HepG2 (cell line): ENCODE data around the gene CCDC80. TPM values are rescaled to one million over a fixed set of nuclear protein-coding genes. Genes with fewer than 3 reads are reported as not detected.

ENCODE experiments used
- AGO2 ChIP-seq: fragments of 200-400 bp; formaldehyde crosslinking; optimal IDR thresholded peaks from 2 replicates; pipeline ENCODE3; 2017; ENCODE audit warnings: mild to moderate bottlenecking, low read depth, low read length, moderate library complexity
- BRCA1 ChIP-seq: sonication (generic); formaldehyde crosslinking; IDR thresholded peaks from 2 replicates; pipeline ENCODE4 v1.4.0; 2020; ENCODE audit warnings: missing genetic modification reagents
- CREB1 ChIP-seq, 2 experiments: fragments of 450-650 bp in 1 of 2; IDR thresholded peaks; 2 replicates each; pipeline ENCODE4 v1.6.1; 2016 to 2017; ENCODE audit warnings: control low read depth in 1 of 2, mild to moderate bottlenecking in 1 of 2, missing compliant biosample characterization in 1 of 2, missing genetic modification characterization in 1 of 2
- GZF1 ChIP-seq: sonication (generic); formaldehyde crosslinking; IDR thresholded peaks from 2 replicates; pipeline ENCODE4 v1.5.1; 2020; ENCODE audit warnings: mild to moderate bottlenecking, missing genetic modification reagents
- KDM3A ChIP-seq: IDR thresholded peaks from 2 replicates; pipeline ENCODE4 v1.6.1; 2018; ENCODE audit warnings: low read depth, missing compliant biosample characterization
- TRAFD1 ChIP-seq: sonication (generic); formaldehyde crosslinking; IDR thresholded peaks from 2 replicates; pipeline ENCODE4 v1.5.1; 2020; ENCODE audit warnings: missing genetic modification reagents, mild to moderate bottlenecking, borderline replicate concordance
- ZBTB1 ChIP-seq: sonication (generic); formaldehyde crosslinking; IDR thresholded peaks from 2 replicates; pipeline ENCODE4 v1.4.0; 2020; ENCODE audit warnings: missing genetic modification reagents, borderline replicate concordance
- ZNF326 ChIP-seq: sonication (generic); formaldehyde crosslinking; IDR thresholded peaks from 2 replicates; pipeline ENCODE4 v1.4.0; 2020; ENCODE audit warnings: missing genetic modification reagents, borderline replicate concordance
- ZNF530 ChIP-seq: sonication (generic); formaldehyde crosslinking; IDR thresholded peaks from 2 replicates; pipeline ENCODE4 v1.5.0; 2020; ENCODE audit warnings: low read depth, mild to moderate bottlenecking, missing genetic modification reagents
- ZNF557 ChIP-seq: sonication (generic); formaldehyde crosslinking; IDR thresholded peaks from 2 replicates; pipeline ENCODE4 v1.4.0; 2020; ENCODE audit warnings: missing genetic modification reagents
- ZNF614 ChIP-seq: IDR thresholded peaks from 2 replicates; pipeline ENCODE4 v1.6.1; 2018; ENCODE audit warnings: missing biosample characterization, missing genetic modification reagents, inconsistent platforms, borderline replicate concordance
- ZNF674 ChIP-seq: sonication (generic); formaldehyde crosslinking; IDR thresholded peaks from 2 replicates; pipeline ENCODE4 v1.5.0; 2020; ENCODE audit warnings: low read depth, mild to moderate bottlenecking, missing genetic modification reagents
- ZSCAN12 ChIP-seq: sonication (generic); formaldehyde crosslinking; IDR thresholded peaks from 2 replicates; pipeline ENCODE4 v1.9.0; 2021; ENCODE audit warnings: mild to moderate bottlenecking, missing genetic modification reagents
- ZSCAN5A ChIP-seq: sonication (generic); formaldehyde crosslinking; IDR thresholded peaks from 2 replicates; pipeline ENCODE4 v1.8.0; 2022; ENCODE audit warnings: mild to moderate bottlenecking, missing genetic modification reagents, borderline replicate concordance
- polyA plus RNA-seq, 8 experiments: library from polyadenylated mRNA; depleted of rRNA in 3 of 8; stranded (reverse) in 7 of 8; unstranded in 1 of 8; fragments of >200 nt; fragmentation: Illumina TruSeq in 4 of 8; extraction: Trizol in 4 of 8; gene quantifications; 2 replicates each; pipeline versions ENCODE4 v1.2.1 to v1.2.3, GENCODE V29; 2011 to 2016; ENCODE audit warnings: low read depth in 4 of 8, missing spikeins in 1 of 8, mixed read lengths in 1 of 8; ENCODE audit not compliant: insufficient read depth in 1 of 8
- total RNA-seq, 5 experiments: library from RNA; depleted of rRNA; stranded (reverse); fragments of >200 nt; fragmentation: Illumina TruSeq; extraction: Trizol; gene quantifications; 2 replicates each; pipeline ENCODE4 v1.2.3, GENCODE V29; 2016; ENCODE audit warnings: low read depth in 1 of 5
- TF ChIP-seq, protein P1 (sequence below): sonication (generic); formaldehyde crosslinking; IDR thresholded peaks from 2 replicates; pipeline ENCODE4 v1.5.0; 2020; ENCODE audit warnings: mild to moderate bottlenecking, missing genetic modification reagents
- TF ChIP-seq, protein P2 (sequence below): sonication (generic); formaldehyde crosslinking; IDR thresholded peaks from 2 replicates; pipeline ENCODE4 v1.4.0; 2020; ENCODE audit warnings: low read depth, mild to moderate bottlenecking, missing genetic modification reagents
- TF ChIP-seq, protein P3 (sequence below): sonication (generic); formaldehyde crosslinking; IDR thresholded peaks from 2 replicates; pipeline ENCODE4 v1.4.0; 2020; ENCODE audit warnings: missing genetic modification reagents, low read depth, mild to moderate bottlenecking, borderline replicate concordance
- TF ChIP-seq, protein P4 (sequence below): sonication (generic); formaldehyde crosslinking; IDR thresholded peaks from 2 replicates; pipeline ENCODE4 v1.8.1; 2023; ENCODE audit warnings: mild to moderate bottlenecking, missing genetic modification reagents

The CCDC80 gene
- total and polyA plus RNA-seq, 2 of the 13 experiments (the other 11 are each of a cell fraction or from before 2014, with no cell fraction given) = not detected

DNA sequence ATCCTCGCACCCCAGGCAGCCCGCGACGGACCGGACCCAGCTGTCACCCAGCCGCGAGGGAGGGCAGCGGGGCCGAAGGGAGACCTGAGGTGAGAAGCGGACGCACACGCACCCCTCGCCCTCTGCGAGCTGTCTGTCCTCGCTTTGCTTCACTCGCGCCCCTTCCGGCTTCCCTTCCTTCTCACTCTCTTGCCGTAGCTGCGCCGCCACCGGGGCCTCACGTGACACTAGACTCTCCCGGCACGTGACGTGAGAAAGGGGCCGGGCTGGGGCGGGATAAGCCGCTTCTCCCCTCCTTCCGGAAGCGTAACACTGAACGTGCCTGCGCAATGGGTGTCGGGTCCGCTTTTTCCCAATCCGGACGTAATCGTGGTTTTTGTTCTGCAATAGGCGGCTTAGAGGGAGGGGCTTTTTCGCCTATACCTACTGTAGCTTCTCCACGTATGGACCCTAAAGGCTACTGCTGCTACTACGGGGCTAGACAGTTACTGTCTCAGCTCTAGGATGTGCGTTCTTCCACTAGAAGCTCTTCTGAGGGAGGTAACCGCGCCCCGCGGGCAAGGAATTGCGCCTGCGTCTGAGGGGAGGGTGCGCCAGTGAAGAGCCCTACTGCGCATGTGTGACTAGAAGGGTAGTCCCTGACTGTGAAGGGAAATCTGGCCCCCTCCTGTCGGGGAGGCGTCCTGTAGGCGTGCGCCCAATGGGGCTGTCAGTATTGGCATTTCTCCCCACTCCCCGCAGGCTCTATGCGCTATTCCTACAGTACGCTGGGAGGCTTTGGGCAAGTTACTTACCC lies 79.0 kb downstream of the CCDC80 start, which contains the start of the genes ATG3 and SLC35A5 (continued):
- 0 out of 2 replicates have a peak, but pooled peaks have one; percentile 57 for TF ChIP-seq ZSCAN5A (CRISPR knock-in tag)
- TF ChIP-seq ZSCAN12 (CRISPR knock-in tag) = no peak
- no peak for TF ChIP-seq ZNF614 (CRISPR knock-in tag)
- TF ChIP-seq KDM3A (CRISPR knock-in tag) = no peak
- TF ChIP-seq, protein P1, sequence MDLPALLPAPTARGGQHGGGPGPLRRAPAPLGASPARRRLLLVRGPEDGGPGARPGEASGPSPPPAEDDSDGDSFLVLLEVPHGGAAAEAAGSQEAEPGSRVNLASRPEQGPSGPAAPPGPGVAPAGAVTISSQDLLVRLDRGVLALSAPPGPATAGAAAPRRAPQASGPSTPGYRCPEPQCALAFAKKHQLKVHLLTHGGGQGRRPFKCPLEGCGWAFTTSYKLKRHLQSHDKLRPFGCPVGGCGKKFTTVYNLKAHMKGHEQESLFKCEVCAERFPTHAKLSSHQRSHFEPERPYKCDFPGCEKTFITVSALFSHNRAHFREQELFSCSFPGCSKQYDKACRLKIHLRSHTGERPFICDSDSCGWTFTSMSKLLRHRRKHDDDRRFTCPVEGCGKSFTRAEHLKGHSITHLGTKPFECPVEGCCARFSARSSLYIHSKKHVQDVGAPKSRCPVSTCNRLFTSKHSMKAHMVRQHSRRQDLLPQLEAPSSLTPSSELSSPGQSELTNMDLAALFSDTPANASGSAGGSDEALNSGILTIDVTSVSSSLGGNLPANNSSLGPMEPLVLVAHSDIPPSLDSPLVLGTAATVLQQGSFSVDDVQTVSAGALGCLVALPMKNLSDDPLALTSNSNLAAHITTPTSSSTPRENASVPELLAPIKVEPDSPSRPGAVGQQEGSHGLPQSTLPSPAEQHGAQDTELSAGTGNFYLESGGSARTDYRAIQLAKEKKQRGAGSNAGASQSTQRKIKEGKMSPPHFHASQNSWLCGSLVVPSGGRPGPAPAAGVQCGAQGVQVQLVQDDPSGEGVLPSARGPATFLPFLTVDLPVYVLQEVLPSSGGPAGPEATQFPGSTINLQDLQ = no peak
- TF ChIP-seq GZF1 = 0 out of 2 replicates have a peak, but pooled peaks have one; percentile 75
- no peak for TF ChIP-seq BRCA1 (CRISPR knock-in tag)
- no peak for TF ChIP-seq ZNF326 (CRISPR knock-in tag)
- no peak for TF ChIP-seq AGO2
- TF ChIP-seq, protein P2, sequence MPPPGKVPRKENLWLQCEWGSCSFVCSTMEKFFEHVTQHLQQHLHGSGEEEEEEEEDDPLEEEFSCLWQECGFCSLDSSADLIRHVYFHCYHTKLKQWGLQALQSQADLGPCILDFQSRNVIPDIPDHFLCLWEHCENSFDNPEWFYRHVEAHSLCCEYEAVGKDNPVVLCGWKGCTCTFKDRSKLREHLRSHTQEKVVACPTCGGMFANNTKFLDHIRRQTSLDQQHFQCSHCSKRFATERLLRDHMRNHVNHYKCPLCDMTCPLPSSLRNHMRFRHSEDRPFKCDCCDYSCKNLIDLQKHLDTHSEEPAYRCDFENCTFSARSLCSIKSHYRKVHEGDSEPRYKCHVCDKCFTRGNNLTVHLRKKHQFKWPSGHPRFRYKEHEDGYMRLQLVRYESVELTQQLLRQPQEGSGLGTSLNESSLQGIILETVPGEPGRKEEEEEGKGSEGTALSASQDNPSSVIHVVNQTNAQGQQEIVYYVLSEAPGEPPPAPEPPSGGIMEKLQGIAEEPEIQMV = no peak
- TF ChIP-seq, protein P3, sequence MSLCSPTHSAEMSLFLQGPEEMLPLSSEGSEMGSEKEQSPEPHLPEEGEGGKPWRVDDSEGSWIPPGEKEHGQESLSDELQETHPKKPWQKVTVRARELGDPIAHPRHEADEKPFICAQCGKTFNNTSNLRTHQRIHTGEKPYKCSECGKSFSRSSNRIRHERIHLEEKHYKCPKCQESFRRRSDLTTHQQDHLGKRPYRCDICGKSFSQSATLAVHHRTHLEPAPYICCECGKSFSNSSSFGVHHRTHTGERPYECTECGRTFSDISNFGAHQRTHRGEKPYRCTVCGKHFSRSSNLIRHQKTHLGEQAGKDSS (CRISPR knock-in tag) = peak; percentile 12; the same call in 1 of the 2 replicates
- TF ChIP-seq ZNF557 (CRISPR knock-in tag) = 0 out of 2 replicates have a peak, but pooled peaks have one; percentile 56
- TF ChIP-seq, protein P4, sequence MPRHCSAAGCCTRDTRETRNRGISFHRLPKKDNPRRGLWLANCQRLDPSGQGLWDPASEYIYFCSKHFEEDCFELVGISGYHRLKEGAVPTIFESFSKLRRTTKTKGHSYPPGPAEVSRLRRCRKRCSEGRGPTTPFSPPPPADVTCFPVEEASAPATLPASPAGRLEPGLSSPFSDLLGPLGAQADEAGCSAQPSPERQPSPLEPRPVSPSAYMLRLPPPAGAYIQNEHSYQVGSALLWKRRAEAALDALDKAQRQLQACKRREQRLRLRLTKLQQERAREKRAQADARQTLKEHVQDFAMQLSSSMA (CRISPR knock-in tag) = peak; percentile 84; the same call in 1 of the 2 replicates
- no peak for TF ChIP-seq ZNF674
- no peak for TF ChIP-seq ZNF530
- TF ChIP-seq CREB1 (IDR thresholded peaks at IDR 0.05) = peak; percentile 84
- peak; percentile 84 for TF ChIP-seq CREB1 (CRISPR knock-in tag; IDR thresholded peaks at IDR 0.05)
- no peak for TF ChIP-seq TRAFD1 (CRISPR knock-in tag)
- TF ChIP-seq ZBTB1 (CRISPR knock-in tag) = no peak
